ENCODE data around the gene FHIT.
"Not testable (repeated sequence)": the region's sequence is repeated elsewhere in the genome, so short reads cannot be mapped to it uniquely, and the experiment has no call there.

Gene FHIT

DNA sequence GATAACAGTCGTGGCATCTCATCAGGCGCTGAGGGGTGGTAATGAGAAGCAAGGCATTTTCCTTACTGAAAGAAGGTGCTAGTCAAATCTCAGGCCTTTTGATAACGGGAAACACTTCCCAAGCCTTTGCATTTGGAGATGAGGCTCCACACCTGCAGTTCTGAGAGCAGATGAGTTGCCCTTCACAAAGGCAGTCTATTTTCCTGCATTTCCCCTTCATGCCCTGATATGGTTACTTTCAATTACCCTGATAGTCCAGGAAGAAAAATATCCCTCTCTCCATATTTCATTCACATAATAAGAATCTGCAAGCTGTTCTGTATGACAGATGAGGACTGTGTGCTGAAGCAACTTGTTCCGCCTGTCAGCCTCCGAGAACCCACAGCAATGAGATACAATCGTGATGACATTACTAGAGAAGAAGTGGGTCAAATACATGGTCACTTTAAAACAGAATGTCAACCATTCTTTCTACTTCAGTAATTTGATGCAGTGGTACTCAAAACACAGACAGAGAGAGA is 25.0 kb downstream of the FHIT start:
- DNase-seq = no peak

DNA sequence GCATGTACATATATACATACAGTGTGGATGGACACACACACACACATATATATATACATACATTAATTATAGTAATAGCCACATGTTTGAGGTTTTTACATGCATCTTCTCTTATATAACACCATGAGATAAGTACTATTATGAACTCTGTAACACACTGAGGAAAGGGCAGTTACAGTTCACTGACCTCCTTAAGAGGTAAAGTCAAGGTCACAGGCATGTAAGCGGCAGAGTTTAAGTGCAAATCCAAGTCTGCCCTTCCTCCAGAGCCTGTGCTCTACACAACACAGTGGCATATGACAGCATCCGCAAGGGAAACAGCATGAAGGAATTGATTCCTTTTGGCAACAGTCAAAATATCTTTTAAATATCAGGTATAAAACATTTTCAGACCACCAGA is 26.4 kb downstream of the FHIT start:
- DNase-seq = no peak

DNA sequence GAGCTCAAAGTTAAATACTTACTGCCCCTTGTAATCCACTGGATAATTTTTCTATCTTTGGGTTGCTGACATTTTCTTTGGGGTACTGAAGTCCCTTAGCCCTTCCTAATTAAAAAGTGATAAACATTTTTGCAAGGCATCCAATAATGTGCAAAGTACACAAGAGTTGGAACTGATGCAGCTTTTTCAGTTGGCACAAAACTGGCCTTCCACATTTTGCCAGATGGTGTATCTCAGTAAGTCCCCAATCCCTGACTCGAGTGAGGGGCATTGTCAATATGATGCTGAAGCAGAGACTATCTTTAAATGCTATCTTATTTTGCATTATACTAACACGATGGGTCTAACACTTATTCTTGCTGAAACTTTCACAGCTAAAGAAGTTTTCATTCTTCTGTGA is 27.8 kb downstream of the FHIT start:
- no peak for DNase-seq

DNA sequence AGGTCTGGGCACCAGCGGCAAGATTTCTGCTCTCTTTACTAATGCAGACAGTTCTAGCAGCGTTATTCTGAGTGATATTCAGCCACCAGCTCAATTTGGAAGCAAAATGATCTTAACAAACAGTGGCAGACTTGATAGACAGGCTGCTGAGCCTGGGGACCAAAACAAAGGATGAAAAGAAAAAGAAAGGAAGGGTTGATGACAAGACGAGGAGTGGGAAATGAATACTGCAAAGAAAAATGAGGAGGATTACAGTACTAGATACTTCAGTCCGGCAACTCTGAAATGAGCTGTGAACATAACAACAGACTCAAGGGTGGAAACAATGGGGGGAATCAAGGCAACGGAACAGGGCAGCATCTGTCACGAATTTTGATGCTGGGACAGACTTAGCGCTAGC is 28.8 kb downstream of the FHIT start:
- DNase-seq = no peak

DNA sequence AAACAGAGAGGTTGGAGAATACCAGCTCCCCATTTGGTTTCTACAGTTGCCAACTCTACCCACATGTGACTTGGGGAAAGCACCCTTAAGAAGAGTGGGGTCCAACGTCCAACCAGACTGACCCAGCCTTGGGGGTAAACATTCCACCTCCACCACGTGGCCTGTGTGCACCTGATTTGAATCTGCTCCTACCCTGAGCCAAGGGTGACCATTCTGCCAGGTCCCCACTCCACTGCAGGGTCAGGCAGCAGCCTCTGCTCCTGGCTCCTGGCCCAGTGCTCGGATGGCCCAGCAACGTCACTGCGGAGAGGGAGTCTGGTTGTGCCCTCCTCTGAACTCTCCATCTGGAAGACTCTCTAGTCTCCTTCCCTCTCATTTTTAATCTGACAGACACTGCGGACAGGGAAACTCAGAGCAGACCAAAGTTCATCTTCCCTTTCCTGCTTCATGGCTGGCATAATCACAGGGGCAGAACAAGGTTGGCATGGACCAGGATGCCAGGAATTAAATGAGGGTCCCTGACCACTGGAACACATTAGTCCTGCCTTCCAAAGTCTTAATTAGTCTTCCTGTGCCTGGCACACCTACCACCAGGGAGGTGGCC is 29.4 kb downstream of the FHIT start:
- DNase-seq = no peak

DNA sequence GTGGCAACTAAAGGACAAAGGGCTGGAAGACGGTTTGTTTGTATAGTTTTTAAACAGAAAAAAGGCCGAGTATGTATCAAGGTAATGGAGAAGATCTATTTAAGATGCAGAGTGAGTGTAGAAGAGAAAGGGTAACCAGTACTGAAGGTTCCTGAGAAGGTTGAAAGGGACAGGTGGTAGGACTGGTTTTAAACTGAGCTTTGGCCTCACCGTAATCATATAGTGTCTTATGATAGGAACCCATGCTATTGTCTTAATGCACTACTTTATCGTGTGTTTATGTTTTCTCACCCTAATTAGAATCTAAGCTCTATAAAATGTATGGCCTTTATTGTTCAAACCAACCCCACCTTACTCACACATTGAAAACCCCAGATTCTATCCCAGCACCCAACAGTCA is 32.7 kb downstream of the FHIT start:
- no peak for DNase-seq

DNA sequence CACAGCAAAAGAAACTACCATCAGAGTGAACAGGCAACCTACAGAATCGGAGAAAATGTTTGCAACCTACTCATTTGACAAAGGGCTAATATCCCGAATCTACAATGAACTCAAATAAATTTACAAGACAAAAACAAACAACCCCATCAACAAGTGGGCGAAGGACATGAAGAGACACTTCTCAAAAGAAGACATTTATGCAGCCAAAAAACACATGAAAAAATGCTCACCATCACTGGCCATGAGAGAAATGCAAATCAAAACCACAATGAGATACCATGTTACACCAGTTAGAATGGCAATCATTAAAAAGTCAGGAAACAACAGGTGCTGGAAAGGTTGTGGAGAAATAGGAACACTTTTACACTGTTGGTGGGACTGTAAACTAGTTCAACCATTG is 35.1 kb downstream of the FHIT start:
- not testable (repeated sequence) for DNase-seq

DNA sequence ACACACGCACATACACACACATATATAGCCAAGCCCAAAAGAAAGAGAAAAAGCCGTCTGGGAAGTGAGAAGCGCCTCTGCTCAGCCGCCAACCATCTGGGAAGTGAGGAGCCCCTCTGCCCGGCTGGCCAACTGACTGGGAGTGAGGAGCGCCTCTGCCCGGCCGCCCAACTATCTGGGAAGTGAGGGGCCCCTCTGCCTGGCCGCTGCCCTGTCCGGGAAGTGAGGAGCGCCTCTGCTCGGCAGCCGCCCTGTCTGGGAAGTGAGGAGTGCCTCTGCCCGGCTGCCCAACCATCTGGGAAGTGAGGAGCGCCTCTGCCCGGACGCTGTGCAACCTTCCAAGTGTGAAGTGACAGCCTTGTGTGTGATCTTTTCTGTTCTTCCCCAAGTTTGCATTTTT is 49.2 kb downstream of the FHIT start:
- no peak for DNase-seq

DNA sequence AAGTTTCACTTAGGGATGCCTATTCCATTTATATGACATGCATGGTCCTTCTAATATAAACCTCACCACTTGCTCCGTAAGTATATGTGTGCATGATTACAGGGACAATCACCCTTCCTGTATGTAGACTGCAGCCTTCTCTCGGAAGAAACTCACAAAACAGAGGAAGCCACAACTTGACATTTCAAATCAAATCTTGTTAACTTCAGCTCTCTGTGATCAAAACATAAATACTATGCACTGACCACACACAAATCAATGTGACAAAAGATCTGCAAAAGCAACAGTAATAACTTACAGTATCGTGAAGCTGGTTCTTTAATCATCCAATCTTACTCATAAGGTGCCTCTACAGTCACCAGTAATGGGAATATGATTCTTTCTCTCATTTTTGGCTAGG is 50.2 kb downstream of the FHIT start:
- no peak for DNase-seq

DNA sequence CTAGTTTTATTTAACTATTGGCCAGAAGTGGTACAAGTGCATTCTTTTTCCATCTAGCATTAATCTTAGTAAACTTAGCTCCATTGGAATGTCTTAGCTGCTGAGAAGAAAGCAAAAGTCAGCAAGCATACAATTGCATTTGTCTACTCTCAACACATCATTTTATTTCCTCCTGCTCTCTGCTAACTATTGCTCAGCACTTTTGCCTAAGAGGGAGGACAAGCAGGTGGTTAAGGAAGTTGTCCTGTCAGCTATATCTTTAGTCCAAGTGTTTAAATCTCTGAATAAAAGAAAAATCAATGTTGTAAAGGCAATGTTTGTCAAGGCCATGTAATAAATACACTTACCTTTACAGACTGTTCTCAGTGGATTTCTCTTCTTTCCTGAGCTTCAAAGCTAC is 51.0 kb downstream of the FHIT start:
- DNase-seq = no peak

DNA sequence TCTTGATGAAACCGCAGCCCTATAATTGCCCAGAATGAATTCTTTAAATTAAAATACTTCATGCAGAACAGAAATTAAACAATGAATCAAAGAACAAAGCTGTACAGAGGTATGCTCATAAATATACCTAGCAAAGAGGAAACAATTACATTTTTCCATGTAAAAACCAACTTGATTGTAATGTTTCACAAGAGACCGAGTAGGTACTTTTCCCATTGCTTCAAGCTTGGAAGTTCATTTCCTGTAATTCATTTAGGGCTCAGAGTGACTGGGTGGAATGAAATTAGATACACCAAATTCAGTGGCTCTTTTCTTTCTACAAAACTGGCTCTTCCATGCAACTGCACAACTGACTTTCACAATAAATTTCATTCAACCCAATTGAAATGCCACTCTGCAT is 51.4 kb downstream of the FHIT start:
- no peak for DNase-seq

DNA sequence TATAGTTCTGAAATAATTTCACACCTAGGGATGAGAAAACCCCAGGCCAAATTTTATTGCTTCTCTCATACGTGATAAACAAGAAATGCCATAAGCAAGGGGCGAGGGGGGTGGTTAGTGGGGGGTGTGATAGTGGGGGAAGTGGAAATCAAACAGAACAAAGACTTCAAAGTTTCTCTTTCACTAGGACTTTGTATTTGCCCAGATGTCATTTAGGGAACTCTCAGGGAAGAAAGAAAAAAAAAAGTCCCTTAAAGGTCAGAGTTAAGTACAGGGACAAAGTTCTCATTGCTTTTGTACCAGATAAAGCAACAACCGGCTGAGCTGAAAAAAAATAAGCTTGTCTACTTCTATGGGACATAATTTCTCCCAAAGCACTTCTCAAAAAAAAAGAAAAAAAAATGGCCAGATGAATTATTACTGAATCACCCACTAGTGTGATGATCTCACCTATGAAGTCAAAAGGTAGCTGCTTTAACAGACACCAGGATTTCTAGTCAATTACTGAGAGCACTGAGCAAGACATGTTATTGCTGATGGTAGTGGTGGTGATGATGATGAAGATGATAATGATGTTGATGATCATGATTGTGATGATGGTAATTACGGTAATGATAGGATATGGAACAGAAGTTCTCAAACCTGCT is 56.2 kb downstream of the FHIT start:
- no peak for DNase-seq

DNA sequence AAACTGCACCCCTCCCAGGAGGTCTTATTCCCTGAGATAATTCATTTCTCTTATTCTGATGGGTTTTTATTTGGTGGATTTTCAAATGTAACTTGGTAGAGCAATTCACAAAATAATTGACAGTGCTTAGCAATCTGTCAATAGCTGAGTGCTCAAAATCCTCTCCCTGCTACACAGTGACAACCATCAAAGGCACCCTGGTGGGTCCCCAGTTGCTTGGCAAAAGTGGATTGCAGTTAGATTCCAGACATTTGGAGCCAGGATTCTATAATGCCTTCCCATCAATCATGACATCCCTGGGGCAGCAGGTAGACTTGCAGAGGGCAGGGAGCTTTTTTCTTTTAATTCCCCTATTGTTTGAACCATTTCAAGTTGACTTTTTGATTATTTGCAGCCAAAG is 59.0 kb downstream of the FHIT start:
- no peak for DNase-seq

DNA sequence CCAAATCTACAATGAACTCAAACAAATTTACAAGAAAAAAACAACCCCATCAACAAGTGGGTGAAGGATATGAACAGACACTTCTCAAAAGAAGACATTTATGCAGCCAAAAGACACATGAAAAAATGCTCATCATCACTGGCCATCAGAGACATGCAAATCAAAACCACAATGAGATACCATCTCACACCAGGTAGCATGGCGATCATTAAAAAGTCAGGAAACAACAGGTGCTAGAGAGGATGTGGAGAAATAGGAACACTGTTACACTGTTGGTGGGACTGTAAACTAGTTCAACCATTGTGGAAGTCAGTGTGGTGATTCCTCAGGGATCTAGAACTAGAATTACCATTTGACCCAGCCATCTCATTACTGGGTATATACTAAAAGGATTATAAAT is 61.0 kb downstream of the FHIT start:
- DNase-seq = not testable (repeated sequence)

DNA sequence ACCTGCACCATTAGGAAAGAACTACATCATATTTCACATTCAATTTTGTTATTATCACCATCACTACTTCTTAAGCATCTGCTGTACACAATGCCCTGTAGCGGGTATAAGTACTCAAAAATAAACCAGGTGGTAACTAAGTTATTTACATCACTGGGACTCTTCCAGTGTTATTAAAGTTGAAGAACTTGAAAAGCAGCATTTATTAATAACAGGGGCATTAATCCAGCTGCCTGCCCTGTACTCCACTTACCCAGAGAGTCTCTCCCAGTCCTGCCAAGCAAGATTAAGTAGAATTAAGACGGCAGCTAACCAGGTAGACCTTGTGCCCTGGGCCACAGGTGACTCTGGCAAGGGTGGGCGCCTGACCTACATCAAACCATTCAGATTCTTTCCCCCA is 65.2 kb downstream of the FHIT start:
- DNase-seq = no peak

DNA sequence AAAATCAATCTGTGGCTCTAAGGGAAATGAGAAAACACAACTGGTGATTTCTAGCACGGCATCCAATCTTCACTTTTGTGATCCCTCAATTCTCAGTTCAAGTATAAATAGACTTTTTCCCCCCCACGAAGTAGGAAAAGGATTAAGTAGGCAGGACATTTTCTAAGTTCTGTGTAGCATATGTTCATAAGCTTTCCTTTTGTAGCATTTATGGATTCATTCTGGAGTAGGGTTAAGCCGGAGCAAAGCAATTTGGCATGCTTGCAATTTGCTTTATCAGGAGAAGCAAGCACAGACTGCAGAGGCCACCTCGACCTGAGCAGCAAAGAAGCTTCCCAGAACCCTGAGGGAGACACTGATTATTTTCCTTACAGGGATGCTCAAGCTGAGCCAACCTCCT is 66.3 kb downstream of the FHIT start:
- no peak for DNase-seq

DNA sequence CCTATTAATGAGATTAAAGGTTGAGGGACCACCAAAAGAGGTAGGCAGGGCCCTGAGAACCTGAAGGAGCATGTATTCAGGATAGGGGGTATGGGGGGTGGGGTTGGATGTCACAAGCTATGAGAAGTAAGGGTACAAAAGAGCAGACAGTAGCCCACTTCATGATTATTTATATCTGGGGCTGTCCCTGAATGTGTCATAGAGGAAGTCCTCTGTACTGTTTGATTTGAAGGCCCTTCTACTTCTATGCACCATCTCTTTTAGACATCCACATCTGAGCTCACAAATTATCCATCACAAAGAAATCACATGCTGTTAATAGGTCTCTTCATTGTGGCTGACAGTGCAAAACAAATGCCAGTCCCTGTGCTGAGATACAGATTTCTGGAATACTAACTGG is 68.6 kb downstream of the FHIT start:
- no peak for DNase-seq

DNA sequence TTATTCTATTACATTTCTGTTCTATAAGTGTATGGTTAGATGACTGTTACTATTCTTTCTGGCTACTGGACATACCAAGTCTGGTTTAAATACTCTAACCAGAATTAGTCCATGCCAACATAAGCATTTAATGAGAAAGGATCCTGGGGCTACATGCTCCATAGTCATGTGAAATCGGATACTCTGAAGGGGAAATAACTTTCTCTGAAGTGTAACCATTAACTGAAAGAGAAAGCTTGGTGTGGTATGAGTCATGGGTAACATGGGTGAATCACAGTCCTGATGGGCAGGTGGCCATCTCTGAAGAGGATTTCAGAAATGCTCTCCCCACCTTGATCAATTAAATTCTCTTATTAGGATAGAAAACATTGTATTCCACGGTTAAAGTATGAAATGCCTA is 69.4 kb downstream of the FHIT start:
- no peak for DNase-seq

DNA sequence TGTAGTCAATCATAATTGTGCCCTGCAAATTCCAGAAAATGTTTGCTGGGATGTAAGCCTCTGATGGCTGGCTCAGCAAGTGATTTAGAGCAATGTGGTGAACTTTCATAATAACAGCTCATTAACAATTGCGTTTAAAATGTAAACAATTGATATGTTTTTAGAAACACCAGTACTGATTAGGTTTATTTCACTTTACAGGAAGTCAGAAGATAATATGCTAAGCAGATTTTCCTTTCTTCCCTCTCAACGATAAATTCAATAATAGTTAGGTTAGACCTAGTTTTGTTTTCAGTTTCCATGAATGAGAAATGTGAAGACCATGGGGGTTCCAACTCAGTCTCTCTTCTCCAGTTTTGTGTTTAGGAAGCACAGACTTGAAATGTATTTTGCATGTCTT is 71.0 kb downstream of the FHIT start:
- no peak for DNase-seq

DNA sequence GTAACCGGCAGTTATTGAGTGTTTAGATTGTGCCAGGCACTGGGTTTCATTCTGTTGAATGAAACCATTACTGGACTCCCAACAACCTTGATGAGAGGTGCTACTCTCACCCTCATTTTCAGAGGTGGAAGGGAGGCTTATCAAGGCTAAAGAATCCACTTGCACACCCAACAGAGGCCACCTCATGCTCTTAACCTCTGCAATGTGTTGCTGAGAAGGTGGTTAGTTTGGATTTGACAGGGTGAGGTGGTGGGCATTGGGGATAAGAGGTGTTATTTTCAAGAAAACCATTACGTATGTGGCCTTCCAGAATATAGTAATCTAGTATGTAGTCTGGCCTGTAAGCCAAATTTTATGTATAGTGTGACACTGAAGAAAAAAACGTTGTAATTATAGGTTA is 73.1 kb downstream of the FHIT start:
- no peak for DNase-seq

DNA sequence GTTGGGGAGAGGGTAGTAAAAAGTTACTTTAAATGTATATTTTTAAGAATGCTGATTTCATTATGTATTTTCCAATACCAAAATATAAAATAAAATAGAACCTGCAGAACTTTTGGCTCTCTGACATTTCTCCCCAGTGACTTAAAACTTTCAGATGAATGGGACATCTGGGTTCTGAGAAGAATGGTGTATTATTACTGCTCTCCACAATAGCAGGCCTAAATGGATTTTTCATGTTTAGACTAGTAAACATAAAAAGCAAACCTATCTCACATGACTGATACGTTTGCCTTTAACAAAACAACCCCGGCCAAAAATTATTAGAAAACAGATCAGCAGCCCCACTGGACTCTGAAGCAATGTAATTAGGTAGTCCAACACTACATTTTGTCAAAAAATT is 73.8 kb downstream of the FHIT start:
- no peak for DNase-seq

DNA sequence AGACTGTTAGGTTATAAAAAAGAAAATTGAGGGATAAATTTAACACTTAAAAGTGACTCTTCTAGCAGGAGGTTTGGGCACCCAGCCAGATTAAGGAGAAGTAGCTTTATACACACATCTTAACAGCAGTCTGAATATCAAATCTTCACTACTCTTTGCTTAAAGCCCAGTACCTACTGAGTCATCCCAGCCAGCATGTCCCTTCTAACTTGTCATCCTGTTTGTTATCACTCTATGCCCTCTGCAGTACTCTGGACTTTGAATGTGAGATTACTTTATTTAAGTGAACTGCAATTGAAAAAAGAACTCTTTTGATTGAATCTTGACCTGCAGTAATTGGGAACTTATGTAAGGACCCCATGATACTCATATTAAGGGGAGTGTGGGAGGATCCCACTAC is 77.6 kb downstream of the FHIT start:
- no peak for DNase-seq

DNA sequence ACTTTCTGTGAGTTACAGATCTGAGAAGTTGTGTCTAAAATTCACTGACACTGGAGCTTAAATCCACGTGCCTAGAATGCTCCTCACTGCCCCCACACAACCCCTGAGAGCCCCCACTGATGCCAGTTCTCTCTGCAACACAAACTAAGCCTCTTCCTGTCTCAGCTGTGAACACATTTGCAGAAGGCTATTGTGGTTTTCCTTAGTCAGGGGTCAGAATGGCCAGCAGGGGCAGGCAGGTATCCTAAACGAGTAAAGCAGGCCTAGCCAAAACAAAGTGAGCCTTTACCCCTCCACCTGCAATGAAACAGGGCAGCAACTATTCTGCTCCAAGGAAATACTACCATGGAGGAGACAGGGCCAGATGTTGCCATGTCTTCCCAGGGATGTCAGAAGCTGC is 78.6 kb downstream of the FHIT start:
- no peak for DNase-seq

DNA sequence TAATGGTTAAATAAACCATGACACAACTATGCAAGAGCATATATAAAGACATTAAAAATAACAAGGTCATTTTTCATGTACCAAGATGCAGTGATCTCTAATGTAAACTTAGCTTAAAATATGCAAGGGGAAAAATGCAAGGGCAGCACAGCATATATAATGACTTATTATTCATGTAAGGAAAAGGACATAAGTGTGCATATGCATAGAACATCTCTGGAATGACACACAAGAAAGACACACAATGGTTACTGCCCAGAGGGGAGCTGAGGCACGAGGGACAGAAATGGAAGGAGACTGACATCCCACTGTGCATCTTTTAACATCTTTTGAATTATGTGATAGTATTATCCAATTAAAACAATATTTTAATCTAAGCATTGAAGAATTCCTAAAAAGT is 79.0 kb downstream of the FHIT start:
- no peak for DNase-seq

DNA sequence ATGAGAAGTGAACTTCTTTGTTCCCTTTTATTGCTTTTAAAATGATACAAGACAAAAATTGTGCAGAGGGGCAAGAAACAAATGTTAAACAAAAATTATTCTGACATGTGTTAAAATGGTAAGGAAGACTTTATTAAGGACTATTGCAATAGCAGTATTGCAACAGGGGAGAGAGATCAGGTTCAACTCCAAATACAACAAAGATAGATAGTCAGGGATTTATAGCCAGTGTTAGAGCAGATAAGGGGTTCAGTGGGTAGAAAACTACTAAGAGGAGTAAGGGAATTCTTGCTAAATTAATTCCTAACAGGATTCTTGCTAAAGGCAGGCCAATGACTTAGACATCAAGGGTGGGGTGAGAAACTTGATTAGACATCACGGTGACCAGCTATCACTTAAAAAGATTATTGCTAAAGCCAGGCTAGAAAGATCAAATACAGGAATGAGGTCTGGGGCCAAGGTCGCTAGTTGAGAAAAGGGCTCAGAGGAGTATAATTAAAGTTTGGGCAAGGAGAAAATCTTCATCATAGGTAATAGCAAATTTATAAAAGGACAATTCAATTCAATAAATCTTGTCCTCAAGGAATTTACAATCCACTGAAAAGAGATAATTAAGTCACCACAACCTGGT is 81.5 kb downstream of the FHIT start:
- DNase-seq = no peak

Data from activated CD8-positive, alpha-beta memory T cell treated with anti-CD3 and anti-CD28 coated beads, Interleukin-2, amount 50 U/mL, for 4 hours (primary cell).